ENCODE results near the gene RPRM. TPM values are rescaled to one million over a fixed set of nuclear protein-coding genes. Genes with fewer than 3 reads are reported as not detected.

The RPRM gene
- total RNA-seq, 3 donors from 2014 or later = 0.15 TPM; not detected in 2

DNA sequence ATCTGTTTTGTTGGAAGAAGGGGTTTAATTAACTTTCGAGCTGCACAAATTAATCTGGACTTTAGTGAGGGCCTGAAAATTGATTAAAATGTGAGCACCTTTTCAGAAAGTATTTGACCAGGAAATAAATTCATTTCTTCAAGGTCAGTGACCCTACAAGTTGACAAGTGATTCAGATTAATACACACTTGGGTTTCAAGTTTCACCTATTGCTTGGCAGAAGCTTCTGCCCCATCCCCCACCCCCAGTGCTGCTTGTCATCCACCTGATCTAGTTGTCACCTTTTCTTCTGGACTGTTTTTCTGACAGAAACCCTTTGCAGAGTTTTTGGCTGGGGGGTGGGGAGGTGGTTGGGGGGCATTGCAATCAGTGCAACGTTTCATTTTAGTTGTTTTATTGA is 46.2 kb downstream of the RPRM start:
- Mint-ChIP-seq H3K36me3 (ENCODE audit: insufficient read depth) (no peaks in the 10 kb centered on the region), H3K4me3 (no peak overlapping the region), H3K4me1 (ENCODE audit: low read depth) (no peaks in the 10 kb centered on the region), H3K9me3 (peaks cover 7% of the 10 kb centered on the region), H3K27me3 (ENCODE audit: low read depth) (no peaks in the 10 kb centered on the region)
- ATAC-seq (no peak), DNase-seq (no peak)

DNA sequence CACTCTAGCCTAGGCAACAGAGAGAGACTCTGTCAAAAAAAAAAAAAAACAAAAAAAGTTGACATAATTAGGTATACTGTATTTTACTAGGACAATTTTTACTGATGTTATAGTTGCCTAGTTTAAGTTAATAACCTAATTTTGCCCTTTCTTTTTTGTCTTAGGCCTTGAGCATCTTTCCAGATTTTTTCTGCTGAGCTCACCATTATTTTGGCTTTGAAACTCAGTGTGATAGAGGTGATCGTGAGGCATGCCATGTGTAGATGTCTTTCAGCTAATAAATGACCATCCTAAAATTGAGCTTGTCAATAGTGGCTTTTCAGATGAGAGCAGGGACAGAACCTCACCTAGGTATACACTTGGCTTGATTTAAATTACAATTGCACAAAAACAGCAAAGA is 47.4 kb downstream of the RPRM start:
- no peak for DNase-seq
- ATAC-seq = no peak
- H3K4me3 Mint-ChIP-seq = no peak overlapping the region
- H3K27me3 Mint-ChIP-seq (ENCODE audit: low read depth) = no peaks in the 10 kb centered on the region
- no peaks in the 10 kb centered on the region for H3K36me3 Mint-ChIP-seq (ENCODE audit: insufficient read depth)
- no peaks in the 10 kb centered on the region for H3K9me3 Mint-ChIP-seq
- H3K4me1 Mint-ChIP-seq (ENCODE audit: low read depth) = no peaks in the 10 kb centered on the region

All from activated T-cell treated with anti-CD3 and anti-CD28 coated beads, Interleukin-2, amount 50 U/mL, for 4 hours (primary cell).